Lower leg skin (tissue), 4 donors: ENCODE data around the gene STEAP2. TPM values are rescaled to one million over a fixed set of nuclear protein-coding genes. Genes with fewer than 3 reads are reported as not detected.

Source experiments
- DNase-seq, 2 donors: peaks; one replicate each; pipeline ENCODE4 v3.0.0-alpha.2; 2019; ENCODE audit warnings: low spot score in 2 of 2
- H3K4me3 ChIP-seq: fragments of 200-600 bp; sonication (generic); 2 replicates; pipeline ENCODE4 v1.5.1; 2017; ENCODE audit warnings: mild to moderate bottlenecking, low read depth; ENCODE audit not compliant: poor library complexity, severe bottlenecking
- CTCF ChIP-seq, 3 donors: fragments of 450-650 bp; IDR thresholded peaks; one replicate each; pipeline ENCODE4 v1.5.1; 2016; ENCODE audit warnings: antibody characterized with exemption in 3 of 3, mild to moderate bottlenecking in 3 of 3, moderate library complexity in 2 of 3
- POLR2A ChIP-seq, 2 donors: fragments of 450-650 bp; IDR thresholded peaks; one replicate each; pipeline ENCODE4 v1.6.1; 2016 to 2017; ENCODE audit warnings: antibody characterized with exemption in 2 of 2, mild to moderate bottlenecking in 1 of 2, moderate library complexity in 1 of 2
- WGBS, 2 donors: methylation state at CpG; one replicate each; pipeline ENCODE4 v1.1.5; 2018; 5-methylcytosine and 5-hydroxymethylcytosine counted together
- intact Hi-C: fragments of 100-400 bp; cut with DNase I; formaldehyde crosslinking; loops from one replicate; pipeline ENCODE4 v1.15.0; 2023; ENCODE audit warnings: low total_unique reads
- total RNA-seq, 4 donors: library from RNA; depleted of rRNA; stranded (reverse); fragments of >200 nt; gene quantifications; one replicate each; pipeline ENCODE4 v1.1.0, GENCODE V29; 2016

Gene STEAP2
- total RNA-seq, 4 donors from 2014 or later: 2.7 to 7.9 (median 5.3) TPM

DNA sequence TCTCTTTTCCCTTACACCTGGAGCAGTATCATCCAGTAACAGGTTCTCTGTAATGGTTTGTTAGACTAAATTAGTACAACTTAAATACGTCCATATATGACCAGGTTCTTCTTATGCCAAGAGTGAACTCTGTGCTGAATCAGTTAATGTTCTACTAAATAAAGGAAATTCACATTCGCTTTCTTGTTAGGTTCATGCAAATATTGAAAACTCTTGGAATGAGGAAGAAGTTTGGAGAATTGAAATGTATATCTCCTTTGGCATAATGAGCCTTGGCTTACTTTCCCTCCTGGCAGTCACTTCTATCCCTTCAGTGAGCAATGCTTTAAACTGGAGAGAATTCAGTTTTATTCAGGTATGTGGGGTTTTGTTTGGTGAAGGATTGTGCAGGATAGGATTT is 18.1 kb downstream of the STEAP2 start:
- intact Hi-C loops: no loop called here
- TF ChIP-seq CTCF (IDR thresholded peaks at IDR 0.05) (no peak), POLR2A (IDR thresholded peaks at IDR 0.05) (no peak)
- no peak for DNase-seq
- WGBS, 2 donors: 57 to 58% methylated on average over 2 of the region's 2 CpGs
- H3K4me3 ChIP-seq: no peak overlapping the region

DNA sequence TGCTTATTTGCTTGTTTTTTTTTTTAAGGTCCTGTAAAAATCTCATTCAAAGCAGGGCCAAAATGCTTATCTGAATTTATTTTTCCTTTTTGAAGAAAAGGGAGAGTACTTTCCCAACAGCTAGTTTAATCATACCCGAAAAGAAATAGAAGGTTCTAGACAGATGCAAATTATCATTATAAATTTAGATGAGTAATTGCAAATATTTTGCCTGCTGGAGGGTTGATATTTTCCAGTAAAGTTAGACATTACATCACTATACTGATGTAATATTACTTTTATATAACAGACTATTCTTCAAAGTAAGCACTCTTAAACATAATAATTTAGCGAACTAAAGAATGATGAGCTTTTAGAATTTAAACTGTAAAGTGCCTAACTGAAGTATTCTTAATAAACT is 19.3 kb downstream of the STEAP2 start:
- intact Hi-C loops: no loop called here
- 77 to 82% methylated on average over 2 of the region's 2 CpGs for WGBS, 2 donors
- DNase-seq: no peak
- no peak for TF ChIP-seq CTCF (IDR thresholded peaks at IDR 0.05)
- TF ChIP-seq POLR2A (IDR thresholded peaks at IDR 0.05): no peak
- no peak overlapping the region for H3K4me3 ChIP-seq

GRCh38 chr7:90231304-90231703 is 19.8 kb downstream of the STEAP2 start:
- DNase-seq: no peak
- TF ChIP-seq POLR2A (IDR thresholded peaks at IDR 0.05): no peak
- no peak for TF ChIP-seq CTCF (IDR thresholded peaks at IDR 0.05)

DNA sequence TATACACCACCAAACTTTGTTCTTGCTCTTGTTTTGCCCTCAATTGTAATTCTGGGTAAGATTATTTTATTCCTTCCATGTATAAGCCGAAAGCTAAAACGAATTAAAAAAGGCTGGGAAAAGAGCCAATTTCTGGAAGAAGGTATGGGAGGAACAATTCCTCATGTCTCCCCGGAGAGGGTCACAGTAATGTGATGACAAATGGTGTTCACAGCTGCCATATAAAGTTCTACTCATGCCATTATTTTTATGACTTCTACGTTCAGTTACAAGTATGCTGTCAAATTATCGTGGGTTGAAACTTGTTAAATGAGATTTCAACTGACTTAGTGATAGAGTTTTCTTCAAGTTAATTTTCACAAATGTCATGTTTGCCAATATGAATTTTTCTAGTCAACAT is 20.9 kb downstream of the STEAP2 start:
- no peak for TF ChIP-seq POLR2A (IDR thresholded peaks at IDR 0.05)
- no peak for TF ChIP-seq CTCF (IDR thresholded peaks at IDR 0.05)
- intact Hi-C loops: no loop called here
- H3K4me3 ChIP-seq: no peak overlapping the region
- WGBS, 2 donors: 48 to 56% methylated on average over 5 of the region's 5 CpGs
- DNase-seq: no peak

More at GRCh38 chr7:90231304-90231703, 19.8 kb downstream of the STEAP2 start:
- no peak overlapping the region for H3K4me3 ChIP-seq
- intact Hi-C loops: no loop called here
- 71 to 78% methylated on average over 3 of the region's 3 CpGs for WGBS, 2 donors

DNA sequence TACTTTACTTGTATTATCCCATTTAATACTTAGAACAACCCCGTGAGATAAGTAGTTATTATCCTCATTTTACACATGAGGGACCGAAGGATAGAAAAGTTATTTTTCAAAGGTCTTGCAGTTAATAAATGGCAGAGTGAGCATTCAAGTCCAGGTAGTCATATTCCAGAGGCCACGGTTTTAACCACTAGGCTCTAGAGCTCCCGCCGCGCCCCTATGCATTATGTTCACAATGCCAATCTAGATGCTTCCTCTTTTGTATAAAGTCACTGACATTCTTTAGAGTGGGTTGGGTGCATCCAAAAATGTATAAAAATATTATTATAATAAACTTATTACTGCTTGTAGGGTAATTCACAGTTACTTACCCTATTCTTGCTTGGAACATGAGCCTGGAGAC is 22.0 kb downstream of the STEAP2 start:
- WGBS, 2 donors: 94% methylated on average over 6 of the region's 6 CpGs
- no peak for DNase-seq
- intact Hi-C loops: no loop called here
- no peak overlapping the region for H3K4me3 ChIP-seq
- TF ChIP-seq CTCF (IDR thresholded peaks at IDR 0.05) (no peak), POLR2A (IDR thresholded peaks at IDR 0.05) (no peak)

DNA sequence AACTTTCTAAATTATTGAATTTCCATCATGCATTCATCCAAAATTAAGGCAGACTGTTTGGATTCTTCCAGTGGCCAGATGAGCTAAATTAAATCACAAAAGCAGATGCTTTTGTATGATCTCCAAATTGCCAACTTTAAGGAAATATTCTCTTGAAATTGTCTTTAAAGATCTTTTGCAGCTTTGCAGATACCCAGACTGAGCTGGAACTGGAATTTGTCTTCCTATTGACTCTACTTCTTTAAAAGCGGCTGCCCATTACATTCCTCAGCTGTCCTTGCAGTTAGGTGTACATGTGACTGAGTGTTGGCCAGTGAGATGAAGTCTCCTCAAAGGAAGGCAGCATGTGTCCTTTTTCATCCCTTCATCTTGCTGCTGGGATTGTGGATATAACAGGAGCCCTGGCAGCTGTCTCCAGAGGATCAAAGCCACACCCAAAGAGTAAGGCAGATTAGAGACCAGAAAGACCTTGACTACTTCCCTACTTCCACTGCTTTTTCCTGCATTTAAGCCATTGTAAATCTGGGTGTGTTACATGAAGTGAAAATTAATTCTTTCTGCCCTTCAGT is 25.3 kb downstream of the STEAP2 start:
- intact Hi-C loops: no loop called here
- no peak for DNase-seq
- no peak overlapping the region for H3K4me3 ChIP-seq
- no peak for TF ChIP-seq POLR2A (IDR thresholded peaks at IDR 0.05)
- TF ChIP-seq CTCF (IDR thresholded peaks at IDR 0.05): no peak
- 76 to 79% methylated on average over 1 of the region's 1 CpG for WGBS, 2 donors
